ENCODE data around the gene PRKG1.

PRKG1 gene

DNA sequence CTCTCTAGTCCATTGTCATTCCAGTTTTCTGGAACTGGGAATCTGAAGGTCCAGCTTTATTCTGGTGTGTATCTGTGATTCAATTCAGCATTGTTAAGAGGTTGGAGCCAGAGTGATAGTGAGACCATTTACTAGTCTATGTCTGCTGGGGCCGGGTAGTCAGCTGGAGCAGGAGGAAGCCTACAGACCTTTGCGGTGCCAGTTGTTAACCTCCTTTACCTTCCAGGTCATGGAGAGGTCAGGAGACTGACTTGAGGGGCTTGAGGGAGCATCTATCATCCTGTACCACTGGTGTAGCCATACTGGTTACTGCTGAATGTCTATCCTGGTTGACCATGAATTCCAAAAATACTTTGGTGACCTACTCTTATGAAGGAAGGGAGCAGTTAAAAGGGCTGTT, 634.3 kb downstream of the PRKG1 start:
- H3K9me3 Mint-ChIP-seq, result peaks cover 6% of the 10 kb centered on the region
- peak overlapping the region; percentile 58 for H3K4me3 Mint-ChIP-seq
- H3K27me3 Mint-ChIP-seq (ENCODE audit: low read depth), result no peaks in the 10 kb centered on the region
- peaks cover 58% of the 10 kb centered on the region for H3K4me1 Mint-ChIP-seq (ENCODE audit: low read depth)
- DNase-seq (ENCODE audit: low spot score), result no peak
- H3K36me3 Mint-ChIP-seq (ENCODE audit: low read depth), result peaks cover 4% of the 10 kb centered on the region
- peak overlapping the region; percentile 72 for H3K27ac Mint-ChIP-seq

DNA sequence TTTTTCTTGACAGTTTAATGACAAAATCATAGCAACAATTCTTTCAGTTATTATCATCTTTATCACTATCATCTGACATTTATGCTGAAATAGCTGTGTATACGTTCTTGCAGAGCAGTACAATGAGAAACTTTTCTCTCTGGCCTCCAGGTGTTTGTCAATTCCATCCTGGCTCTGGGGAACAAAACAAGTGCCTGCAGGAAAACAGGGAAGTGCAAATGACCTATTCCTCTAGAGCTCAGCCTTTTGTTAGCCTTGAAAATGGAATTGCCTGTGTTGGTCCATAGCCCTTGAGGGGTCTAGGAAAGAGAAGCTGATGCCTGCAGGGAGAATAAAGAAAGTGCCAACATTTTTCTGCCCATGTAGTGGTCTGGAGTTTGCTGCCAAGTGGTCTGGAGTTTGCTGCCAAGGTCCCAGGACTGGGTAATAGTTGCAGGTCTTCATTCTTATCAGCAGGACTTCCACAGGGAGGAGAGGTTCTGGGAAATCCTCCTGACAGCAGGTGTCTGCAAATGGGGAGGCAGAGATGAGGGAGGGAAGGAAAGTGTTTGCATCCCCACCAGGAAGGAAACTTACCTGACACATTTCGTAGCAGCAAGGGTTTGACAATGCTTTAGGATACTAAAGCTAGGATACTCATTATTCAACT, 635.2 kb downstream of the PRKG1 start:
- peak overlapping the region; percentile 22 for H3K4me3 Mint-ChIP-seq
- H3K4me1 Mint-ChIP-seq (ENCODE audit: low read depth), result peaks cover 55% of the 10 kb centered on the region
- H3K27me3 Mint-ChIP-seq (ENCODE audit: low read depth), result no peaks in the 10 kb centered on the region
- peaks cover 6% of the 10 kb centered on the region for H3K9me3 Mint-ChIP-seq
- DNase-seq (ENCODE audit: low spot score), result no peak
- H3K27ac Mint-ChIP-seq, result peak overlapping the region; percentile 15
- peaks cover 4% of the 10 kb centered on the region for H3K36me3 Mint-ChIP-seq (ENCODE audit: low read depth)

DNA sequence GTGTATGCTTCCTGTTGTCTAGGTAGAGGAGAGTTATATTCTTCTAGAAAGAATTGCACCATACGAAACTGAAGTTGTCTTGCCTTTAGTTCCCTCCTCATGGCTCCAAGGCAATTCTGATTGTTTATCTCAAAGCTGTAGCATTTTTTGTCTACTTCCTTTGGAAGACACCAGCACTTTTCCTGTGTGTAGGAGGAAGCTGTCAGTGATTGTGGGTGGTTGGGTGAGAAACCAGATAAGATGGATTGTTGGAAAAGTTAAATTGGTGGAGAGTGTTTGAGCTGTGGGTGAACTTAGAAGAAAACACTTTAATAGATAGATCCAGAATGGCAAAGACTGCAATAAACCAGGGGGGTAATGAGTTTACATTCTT, 637.2 kb downstream of the PRKG1 start:
- peaks cover 48% of the 10 kb centered on the region for H3K4me1 Mint-ChIP-seq (ENCODE audit: low read depth)
- H3K9me3 Mint-ChIP-seq, result peaks cover 6% of the 10 kb centered on the region
- peaks cover 2% of the 10 kb centered on the region for H3K36me3 Mint-ChIP-seq (ENCODE audit: low read depth)
- no peak overlapping the region for H3K4me3 Mint-ChIP-seq
- H3K27ac Mint-ChIP-seq, result peak overlapping the region; percentile 12
- H3K27me3 Mint-ChIP-seq (ENCODE audit: low read depth), result peaks cover 5% of the 10 kb centered on the region
- no peak for DNase-seq (ENCODE audit: low spot score)

DNA sequence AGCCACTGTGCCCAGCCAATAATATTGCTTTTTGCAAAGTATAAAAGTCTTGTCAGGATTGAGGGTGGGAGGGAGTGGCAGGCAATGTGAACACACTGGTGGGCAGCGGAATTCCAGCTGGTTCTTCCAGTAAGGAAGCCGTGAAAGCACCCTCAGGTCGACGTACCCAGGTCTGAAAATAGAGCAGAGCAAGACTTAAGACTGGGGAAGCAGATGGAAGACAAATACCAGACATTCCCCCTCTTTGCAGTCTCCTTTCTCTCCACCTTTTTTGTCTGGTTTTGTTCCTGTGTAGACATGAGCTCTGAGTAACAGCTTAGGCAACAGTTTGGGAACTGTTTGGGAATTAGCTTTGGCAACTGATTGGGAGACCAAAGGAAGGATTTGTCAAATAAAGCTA, 642.7 kb downstream of the PRKG1 start:
- Mint-ChIP-seq H3K36me3 (ENCODE audit: low read depth) (no peaks in the 10 kb centered on the region), H3K27ac (no peak overlapping the region)
- no peak for DNase-seq (ENCODE audit: low spot score)

DNA sequence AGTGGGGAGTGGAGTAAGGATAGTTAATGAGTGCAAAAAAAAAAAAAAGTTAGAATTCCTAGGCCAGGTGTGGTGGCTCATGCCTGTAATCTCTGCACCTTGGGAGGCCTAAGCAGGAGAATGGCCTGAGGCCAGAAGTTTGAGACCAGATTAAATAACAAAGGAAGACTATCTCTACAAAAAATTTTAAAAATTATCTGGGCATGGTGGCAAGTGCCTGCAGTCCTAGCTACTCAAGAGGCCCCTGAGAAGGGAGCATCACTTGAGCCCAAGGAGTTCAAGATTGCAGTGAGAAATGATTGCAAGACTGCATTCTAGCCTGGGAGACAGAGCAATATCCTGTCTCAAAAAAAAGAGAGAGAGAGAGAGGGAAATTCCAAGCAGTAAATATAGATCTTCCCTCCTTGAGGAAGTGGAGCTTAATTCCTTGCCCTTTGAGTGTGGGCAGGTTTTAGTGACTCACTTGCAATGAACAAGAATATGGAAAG, 644.6 kb downstream of the PRKG1 start:
- no peak for DNase-seq (ENCODE audit: low spot score)

More for the DNA sequence above, 642.7 kb downstream of the PRKG1 start:
- H3K4me3 Mint-ChIP-seq, result no peak overlapping the region
- peaks cover 10% of the 10 kb centered on the region for H3K27me3 Mint-ChIP-seq (ENCODE audit: low read depth)
- no peaks in the 10 kb centered on the region for H3K9me3 Mint-ChIP-seq
- H3K4me1 Mint-ChIP-seq (ENCODE audit: low read depth), result peaks cover 13% of the 10 kb centered on the region

DNA sequence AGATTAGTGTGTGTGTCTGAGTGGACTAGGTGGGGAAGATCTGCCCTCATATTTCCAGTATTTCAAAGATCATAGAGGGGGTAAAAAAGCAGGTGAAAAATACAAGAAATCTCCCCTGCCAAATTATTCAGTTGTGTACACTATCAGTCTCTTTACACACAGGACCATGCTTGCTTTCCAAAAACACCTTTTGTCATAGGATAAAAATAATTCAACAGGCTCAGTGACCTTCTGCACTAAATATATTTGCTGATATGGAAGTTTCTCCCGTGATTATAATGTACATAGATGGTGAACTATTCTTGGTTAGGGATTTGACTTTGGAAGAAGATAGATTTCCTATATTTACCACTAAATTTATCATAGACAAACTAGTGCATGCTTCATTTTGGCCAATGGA, 649.8 kb downstream of the PRKG1 start:
- Mint-ChIP-seq H3K9me3 (peaks cover 7% of the 10 kb centered on the region), H3K4me3 (no peak overlapping the region), H3K36me3 (ENCODE audit: low read depth) (no peaks in the 10 kb centered on the region), H3K27ac (no peak overlapping the region), H3K27me3 (ENCODE audit: low read depth) (peaks cover 8% of the 10 kb centered on the region), H3K4me1 (ENCODE audit: low read depth) (peaks cover 6% of the 10 kb centered on the region)
- no peak for DNase-seq (ENCODE audit: low spot score)

More for the DNA sequence above, 644.6 kb downstream of the PRKG1 start:
- Mint-ChIP-seq H3K9me3 (peaks cover 7% of the 10 kb centered on the region), H3K4me1 (ENCODE audit: low read depth) (peaks cover 8% of the 10 kb centered on the region), H3K36me3 (ENCODE audit: low read depth) (no peaks in the 10 kb centered on the region), H3K4me3 (no peak overlapping the region), H3K27ac (no peak overlapping the region), H3K27me3 (ENCODE audit: low read depth) (peaks cover 11% of the 10 kb centered on the region)

DNA sequence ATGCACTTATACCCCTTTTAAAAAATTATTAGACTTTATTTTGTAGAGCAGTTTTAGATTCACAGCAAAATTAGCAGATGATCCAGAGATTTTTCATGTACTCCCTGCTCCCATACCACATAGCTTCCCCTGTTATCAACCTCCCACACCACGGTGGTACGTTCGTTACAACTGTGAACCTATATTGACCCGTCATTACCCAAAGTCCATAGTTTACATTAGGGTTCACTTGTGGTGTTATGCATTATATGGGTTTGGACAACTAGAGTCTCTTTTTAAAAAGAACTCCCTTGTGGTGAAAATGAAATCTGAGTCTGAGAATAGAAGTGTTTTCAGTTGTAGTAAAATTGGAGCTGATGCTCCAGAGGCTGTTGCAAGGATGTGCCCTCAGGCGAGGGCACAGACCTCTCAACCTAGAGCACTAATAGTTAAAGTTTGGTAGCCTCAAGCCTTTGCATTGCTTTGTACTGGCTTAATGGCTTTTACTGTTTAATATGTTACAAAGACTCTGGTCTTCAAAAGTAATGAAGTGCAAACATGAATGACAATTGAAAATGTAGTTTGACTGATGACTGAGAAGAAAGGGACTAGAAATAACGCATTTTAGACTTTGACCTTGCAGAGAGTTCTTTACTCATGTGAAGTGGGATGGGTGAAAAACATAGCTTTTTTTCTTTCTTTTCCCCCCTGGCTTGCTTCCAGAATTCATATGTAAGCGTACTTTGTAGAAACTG, 655.7 kb downstream of the PRKG1 start:
- H3K4me1 Mint-ChIP-seq (ENCODE audit: low read depth), result no peaks in the 10 kb centered on the region
- no peaks in the 10 kb centered on the region for H3K36me3 Mint-ChIP-seq (ENCODE audit: low read depth)
- H3K9me3 Mint-ChIP-seq, result no peaks in the 10 kb centered on the region
- no peak for DNase-seq (ENCODE audit: low spot score)
- H3K27ac Mint-ChIP-seq, result no peak overlapping the region
- H3K4me3 Mint-ChIP-seq, result no peak overlapping the region
- H3K27me3 Mint-ChIP-seq (ENCODE audit: low read depth), result peaks cover 7% of the 10 kb centered on the region

DNA sequence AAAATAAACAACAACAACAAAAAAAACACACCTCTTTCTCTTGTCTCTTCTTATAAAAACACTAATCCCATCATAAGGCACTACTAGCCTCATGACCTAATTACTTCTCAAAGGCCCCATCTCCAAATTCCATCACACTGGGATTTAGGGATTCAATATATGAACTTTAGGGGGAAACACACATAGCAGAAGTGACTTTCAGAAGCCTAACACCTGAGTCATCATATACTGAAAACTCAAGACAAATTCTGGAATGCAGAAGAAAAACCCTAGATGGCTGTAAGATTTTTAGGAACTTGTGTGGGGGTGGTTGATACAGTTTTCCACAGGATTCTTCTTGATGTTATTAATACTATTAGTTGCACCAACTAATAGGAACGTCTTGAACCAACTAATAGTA, 658.8 kb downstream of the PRKG1 start:
- Mint-ChIP-seq H3K4me3 (no peak overlapping the region), H3K36me3 (ENCODE audit: low read depth) (no peaks in the 10 kb centered on the region), H3K4me1 (ENCODE audit: low read depth) (no peaks in the 10 kb centered on the region), H3K9me3 (no peaks in the 10 kb centered on the region), H3K27me3 (ENCODE audit: low read depth) (peaks cover 11% of the 10 kb centered on the region), H3K27ac (no peak overlapping the region)
- DNase-seq (ENCODE audit: low spot score), result no peak

DNA sequence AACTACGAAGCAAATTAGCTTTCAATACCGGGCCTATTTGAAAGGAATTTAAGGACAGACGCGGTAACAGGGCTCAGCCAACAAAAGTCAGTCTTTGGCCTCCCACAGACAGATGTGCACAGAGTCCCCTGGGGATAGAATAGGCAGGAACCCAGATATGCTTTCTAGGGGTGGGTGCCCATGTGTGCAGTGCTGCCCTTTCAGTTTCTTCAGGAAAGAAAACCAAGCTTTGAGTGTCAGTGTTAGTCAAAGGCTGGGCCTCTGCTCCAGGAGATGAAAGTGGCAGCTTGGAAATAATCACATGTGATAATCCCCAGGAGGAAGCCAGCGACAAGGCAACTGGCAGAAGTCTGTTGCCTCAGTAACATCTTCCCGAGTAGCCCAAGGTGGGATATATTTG, 668.9 kb downstream of the PRKG1 start:
- no peak overlapping the region for H3K4me3 Mint-ChIP-seq
- no peaks in the 10 kb centered on the region for H3K4me1 Mint-ChIP-seq (ENCODE audit: low read depth)
- H3K9me3 Mint-ChIP-seq, result no peaks in the 10 kb centered on the region
- peaks cover 17% of the 10 kb centered on the region for H3K27me3 Mint-ChIP-seq (ENCODE audit: low read depth)
- DNase-seq (ENCODE audit: low spot score), result no peak
- no peaks in the 10 kb centered on the region for H3K36me3 Mint-ChIP-seq (ENCODE audit: low read depth)
- H3K27ac Mint-ChIP-seq, result no peak overlapping the region

DNA sequence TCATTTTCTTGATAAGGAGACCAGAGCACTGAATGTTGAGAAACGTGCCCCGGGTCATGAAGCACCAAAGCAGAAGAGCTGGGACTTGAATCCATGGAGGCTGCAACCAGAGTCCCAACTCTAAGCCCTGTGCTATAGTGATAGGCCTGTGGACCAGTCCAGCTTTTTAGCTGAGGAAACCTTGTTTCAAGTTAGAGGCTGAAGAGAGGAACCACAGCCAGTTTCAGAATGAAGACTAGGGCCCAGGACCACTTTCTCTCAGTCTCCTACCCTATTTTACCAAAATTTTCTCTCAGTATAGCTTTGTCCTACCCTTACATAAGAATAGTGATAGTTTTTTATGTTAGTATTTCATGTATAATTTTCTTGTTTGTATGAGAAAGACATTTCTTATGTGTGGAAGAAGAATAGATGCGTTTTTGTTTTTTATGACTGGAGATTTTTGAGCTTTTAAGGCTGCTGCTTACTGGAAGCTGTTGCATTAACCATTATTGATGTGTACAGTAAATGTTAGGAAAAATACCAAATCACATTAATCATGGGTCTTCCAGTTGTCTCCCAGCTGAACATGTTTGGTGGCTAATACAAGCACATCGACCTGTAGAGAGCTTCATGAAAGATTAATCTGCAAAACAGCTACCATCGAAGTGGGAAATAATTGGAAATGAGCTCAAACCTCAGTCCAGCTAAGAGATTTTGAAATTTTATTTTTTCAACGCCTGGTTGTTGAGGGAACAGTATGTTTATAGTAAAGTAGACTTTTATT, 670.1 kb downstream of the PRKG1 start:
- no peak overlapping the region for H3K27ac Mint-ChIP-seq
- peaks cover 10% of the 10 kb centered on the region for H3K27me3 Mint-ChIP-seq (ENCODE audit: low read depth)
- no peak overlapping the region for H3K4me3 Mint-ChIP-seq
- H3K9me3 Mint-ChIP-seq, result no peaks in the 10 kb centered on the region
- H3K4me1 Mint-ChIP-seq (ENCODE audit: low read depth), result no peaks in the 10 kb centered on the region
- no peak for DNase-seq (ENCODE audit: low spot score)
- H3K36me3 Mint-ChIP-seq (ENCODE audit: low read depth), result no peaks in the 10 kb centered on the region

DNA sequence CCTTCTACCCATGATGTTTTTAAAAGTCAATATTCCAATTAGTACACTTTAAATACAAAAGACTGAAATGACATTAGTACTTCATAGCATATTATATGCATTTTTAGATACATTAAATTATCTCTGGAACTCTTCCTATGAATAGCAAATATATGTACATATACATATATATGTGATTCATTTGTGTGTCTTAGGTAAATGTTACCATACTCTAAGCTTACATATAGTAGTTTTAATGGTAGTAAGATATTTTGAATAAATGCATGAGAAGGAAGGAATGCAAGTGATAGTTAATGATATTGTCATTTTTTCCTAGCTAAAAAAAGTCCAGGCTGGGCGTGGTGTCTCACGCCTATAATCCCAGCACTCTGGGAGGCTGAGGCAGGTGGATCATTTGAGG, 671.1 kb downstream of the PRKG1 start:
- no peaks in the 10 kb centered on the region for H3K36me3 Mint-ChIP-seq (ENCODE audit: low read depth)
- H3K9me3 Mint-ChIP-seq, result no peaks in the 10 kb centered on the region
- H3K27me3 Mint-ChIP-seq (ENCODE audit: low read depth), result peaks cover 10% of the 10 kb centered on the region
- H3K27ac Mint-ChIP-seq, result no peak overlapping the region
- H3K4me3 Mint-ChIP-seq, result no peak overlapping the region
- no peaks in the 10 kb centered on the region for H3K4me1 Mint-ChIP-seq (ENCODE audit: low read depth)
- no peak for DNase-seq (ENCODE audit: low spot score)

DNA sequence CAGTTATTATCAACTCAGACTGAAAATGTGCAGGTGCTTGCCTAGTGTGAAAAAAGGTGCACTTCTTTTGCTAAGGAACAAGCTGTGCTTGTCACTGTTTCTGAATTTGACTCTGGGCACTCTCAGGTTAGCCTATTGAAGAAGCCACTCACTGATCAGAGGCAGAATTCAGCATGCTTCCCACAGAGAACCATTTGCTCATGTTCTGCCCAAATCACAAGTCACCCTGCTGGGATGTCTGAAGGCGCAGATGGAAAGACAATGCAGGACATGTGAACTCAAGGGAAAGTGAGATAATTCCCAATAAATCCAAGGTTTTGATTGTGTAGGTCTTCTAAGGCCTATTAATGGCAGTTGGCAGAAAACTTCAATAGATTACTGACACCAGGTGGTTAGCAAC, 672.9 kb downstream of the PRKG1 start:
- Mint-ChIP-seq H3K4me3 (no peak overlapping the region), H3K36me3 (ENCODE audit: low read depth) (no peaks in the 10 kb centered on the region)

DNA sequence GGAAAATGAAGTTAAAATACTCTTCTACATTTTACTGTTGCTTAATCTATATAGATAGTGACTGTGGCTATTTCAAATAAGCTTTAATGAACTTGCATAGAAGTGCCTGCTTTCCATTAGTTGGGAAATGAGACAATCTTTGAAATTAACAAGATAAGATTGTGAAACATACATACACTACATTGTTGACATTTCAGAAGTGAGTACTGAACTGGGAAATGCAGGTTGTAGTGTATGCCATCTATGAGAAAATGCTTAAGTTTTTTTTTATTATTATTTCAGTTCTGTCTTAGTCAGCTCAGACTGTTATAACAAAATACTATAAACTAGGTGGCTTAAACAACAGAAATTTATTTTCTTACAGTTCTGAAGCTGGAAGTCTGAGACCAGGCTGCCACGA, 674.7 kb downstream of the PRKG1 start:
- Mint-ChIP-seq H3K4me1 (ENCODE audit: low read depth) (no peaks in the 10 kb centered on the region), H3K27me3 (ENCODE audit: low read depth) (peaks cover 3% of the 10 kb centered on the region), H3K27ac (no peak overlapping the region), H3K36me3 (ENCODE audit: low read depth) (no peaks in the 10 kb centered on the region), H3K4me3 (no peak overlapping the region), H3K9me3 (no peaks in the 10 kb centered on the region)
- no peak for DNase-seq (ENCODE audit: low spot score)

More for the DNA sequence above, 672.9 kb downstream of the PRKG1 start:
- Mint-ChIP-seq H3K9me3 (no peaks in the 10 kb centered on the region), H3K27ac (no peak overlapping the region), H3K4me1 (ENCODE audit: low read depth) (no peaks in the 10 kb centered on the region), H3K27me3 (ENCODE audit: low read depth) (peaks cover 6% of the 10 kb centered on the region)
- DNase-seq (ENCODE audit: low spot score), result no peak

DNA sequence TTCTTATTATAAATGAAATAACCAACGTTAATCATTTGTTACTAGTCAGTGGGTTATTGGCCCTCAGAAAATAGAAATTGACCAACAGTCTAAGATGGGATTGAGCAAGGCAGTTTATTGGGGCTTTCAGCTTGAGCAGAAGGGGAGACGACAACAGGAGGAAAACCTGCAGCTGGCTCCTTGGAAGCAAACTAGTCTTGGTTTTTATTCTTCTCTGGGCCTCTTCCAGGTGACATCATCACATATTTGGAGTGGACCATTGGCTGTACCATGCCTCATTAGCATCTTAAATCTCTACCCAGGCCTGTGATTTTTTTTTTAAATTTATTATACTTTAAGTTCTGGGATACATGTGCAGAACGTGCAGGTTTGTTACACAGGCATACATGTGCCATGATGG, 684.1 kb downstream of the PRKG1 start:
- H3K27me3 Mint-ChIP-seq (ENCODE audit: low read depth), result no peaks in the 10 kb centered on the region
- H3K4me1 Mint-ChIP-seq (ENCODE audit: low read depth), result no peaks in the 10 kb centered on the region
- DNase-seq (ENCODE audit: low spot score), result no peak
- no peaks in the 10 kb centered on the region for H3K9me3 Mint-ChIP-seq
- H3K4me3 Mint-ChIP-seq, result no peak overlapping the region
- H3K36me3 Mint-ChIP-seq (ENCODE audit: low read depth), result no peaks in the 10 kb centered on the region
- H3K27ac Mint-ChIP-seq, result no peak overlapping the region
